Esophagus (tissue), 2 donors: ENCODE results near the gene SYNE1. TPM values are rescaled to one million over a fixed set of nuclear protein-coding genes. Genes with fewer than 3 reads are reported as not detected.
"Not testable (repeated sequence)": the region's sequence is repeated elsewhere in the genome, so short reads cannot be mapped to it uniquely, and the experiment has no call there.

Experiments
- H3K27ac ChIP-seq, 2 donors: one replicate each; pipeline ENCODE4 v1.5.1; 2013; ENCODE audit warnings: low read depth in 2 of 2, mild to moderate bottlenecking in 2 of 2, inconsistent platforms in 1 of 2, low read length in 1 of 2, moderate library complexity in 1 of 2
- H3K27me3 ChIP-seq, 2 donors: one replicate each; pipeline ENCODE4 v1.6.1; 2013; ENCODE audit warnings: low read length in 2 of 2, control low read depth in 1 of 2, mild to moderate bottlenecking in 1 of 2; ENCODE audit not compliant: insufficient read depth in 2 of 2, control insufficient read depth in 1 of 2
- H3K36me3 ChIP-seq, 2 donors: one replicate each; pipeline ENCODE4 v1.6.1; 2013; ENCODE audit warnings: low read length in 1 of 2; ENCODE audit not compliant: control insufficient read depth in 2 of 2, insufficient read depth in 2 of 2
- H3K4me1 ChIP-seq, 2 donors: one replicate each; pipeline ENCODE4 v1.6.1; 2013; ENCODE audit warnings: low read length in 1 of 2; ENCODE audit not compliant: control insufficient read depth in 2 of 2, insufficient read depth in 2 of 2
- H3K4me3 ChIP-seq, 2 donors: one replicate each; pipeline ENCODE4 v1.5.1; 2013; ENCODE audit warnings: low read length in 2 of 2, mild to moderate bottlenecking in 2 of 2, low read depth in 1 of 2, moderate library complexity in 1 of 2
- H3K9me3 ChIP-seq, 2 donors: one replicate each; pipeline ENCODE4 v1.6.1; 2013; ENCODE audit warnings: mild to moderate bottlenecking in 2 of 2, low read depth in 1 of 2, low read length in 1 of 2, moderate library complexity in 1 of 2; ENCODE audit not compliant: control insufficient read depth in 2 of 2, insufficient read depth in 1 of 2
- WGBS, 2 donors: extraction: QIAGEN DNeasy Blood & Tissue Kit; methylation state at CpG; one replicate each; pipeline ENCODE4 v1.1.7; 2013; 5-methylcytosine and 5-hydroxymethylcytosine counted together
- polyA plus RNA-seq, 2 donors: library from polyadenylated mRNA; stranded (reverse); fragments of 200-250 nt; gene quantifications; one replicate each; pipeline ENCODE4 v1.2.3, GENCODE V29; 2013
- donor health status: healthy with polysubstance abuse.
- donor health status: Bipolar disorder and iron deficiency.

SYNE1 gene
- polyA plus RNA-seq, 2 donors: 5.4 to 7.1 TPM

- WGBS, 2 donors: 22 to 25% methylated on average over 1 of the region's 1 CpG
- Histone ChIP-seq H3K4me3 (no peak overlapping the region), H3K27ac (no peak overlapping the region), H3K9me3 (no peaks in the 10 kb centered on the region), H3K4me1 (no peaks in the 10 kb centered on the region), H3K27me3 (no peaks in the 10 kb centered on the region), H3K36me3 (no peaks in the 10 kb centered on the region)
Measured at GRCh38 chr6:152669895-152670294, 32.7 kb upstream of the SYNE1 start.

GRCh38 chr6:152661776-152662175, 24.6 kb upstream of the SYNE1 start:
- H3K4me3 ChIP-seq: no peak overlapping the region
- H3K36me3 ChIP-seq: no peaks in the 10 kb centered on the region
- H3K9me3 ChIP-seq: no peaks in the 10 kb centered on the region
- H3K4me1 ChIP-seq: no peaks in the 10 kb centered on the region
- WGBS, 2 donors: 78 to 90% methylated on average over 3 of the region's 3 CpGs
- H3K27me3 ChIP-seq: no peaks in the 10 kb centered on the region
- H3K27ac ChIP-seq: no peak overlapping the region

GRCh38 chr6:152651986-152652385, 14.8 kb upstream of the SYNE1 start:
- H3K36me3 ChIP-seq: no peaks in the 10 kb centered on the region
- WGBS, 2 donors: 59 to 61% methylated on average over 3 of the region's 3 CpGs

GRCh38 chr6:152648105-152648504, 10.9 kb upstream of the SYNE1 start:
- no peak overlapping the region for H3K4me3 ChIP-seq
- H3K36me3 ChIP-seq: no peaks in the 10 kb centered on the region
- H3K27ac ChIP-seq: no peak overlapping the region
- H3K27me3 ChIP-seq: no peaks in the 10 kb centered on the region
- no peaks in the 10 kb centered on the region for H3K4me1 ChIP-seq
- 59 to 64% methylated on average over 2 of the region's 2 CpGs for WGBS, 2 donors
- H3K9me3 ChIP-seq: no peaks in the 10 kb centered on the region

More at GRCh38 chr6:152651986-152652385, 14.8 kb upstream of the SYNE1 start:
- Histone ChIP-seq H3K4me1 (no peaks in the 10 kb centered on the region), H3K27me3 (no peaks in the 10 kb centered on the region), H3K4me3 (no peak overlapping the region), H3K9me3 (no peaks in the 10 kb centered on the region), H3K27ac (no peak overlapping the region)

- WGBS, 2 donors: 51 to 69% methylated on average over 4 of the region's 4 CpGs
- not testable (repeated sequence) for H3K27ac ChIP-seq, H3K4me3 ChIP-seq, H3K4me1 ChIP-seq, H3K36me3 ChIP-seq, H3K27me3 ChIP-seq, H3K9me3 ChIP-seq
Measured at GRCh38 chr6:152646732-152647131, 9.6 kb upstream of the SYNE1 start.

GRCh38 chr6:152642578-152643375, 5.6 kb upstream of the SYNE1 start:
- H3K4me1 ChIP-seq: no peaks in the 10 kb centered on the region
- H3K27me3 ChIP-seq: no peaks in the 10 kb centered on the region
- H3K4me3 ChIP-seq: no peak overlapping the region
- H3K9me3 ChIP-seq: no peaks in the 10 kb centered on the region
- H3K27ac ChIP-seq: no peak overlapping the region
- H3K36me3 ChIP-seq: no peaks in the 10 kb centered on the region
- WGBS, 2 donors: 42 to 46% methylated on average over 8 of the region's 8 CpGs

- H3K36me3 ChIP-seq: no peaks in the 10 kb centered on the region
- peaks cover 5 to 8% of the 10 kb centered on the region in 2 donors for H3K4me1 ChIP-seq
- H3K4me3 ChIP-seq: peak overlapping the region; percentile 57 to 59
- peaks cover 0 to 2% of the 10 kb centered on the region in 2 donors for H3K27me3 ChIP-seq
- WGBS, 2 donors: 1% methylated on average over 71 to 72 of the region's 72 CpGs
- no peaks in the 10 kb centered on the region for H3K9me3 ChIP-seq
- peak overlapping the region; percentile 51 to 58 for H3K27ac ChIP-seq
Measured at GRCh38 chr6:152636609-152637295, 410 bp downstream of the SYNE1 start.

- H3K4me3 ChIP-seq: peak overlapping the region; percentile 57 to 59
- H3K27me3 ChIP-seq: peaks cover 0 to 2% of the 10 kb centered on the region in 2 donors
- WGBS, 2 donors: 7 to 8% methylated on average over 20 of the region's 20 CpGs
- H3K36me3 ChIP-seq: no peaks in the 10 kb centered on the region
- H3K27ac ChIP-seq: peak overlapping the region; percentile 36 to 58
- H3K4me1 ChIP-seq: peaks cover 5 to 8% of the 10 kb centered on the region in 2 donors
- no peaks in the 10 kb centered on the region for H3K9me3 ChIP-seq
Measured at GRCh38 chr6:152636021-152636608, 1.0 kb downstream of the SYNE1 start.

- peaks cover 5 to 8% of the 10 kb centered on the region in 2 donors for H3K4me1 ChIP-seq
- no peaks in the 10 kb centered on the region for H3K9me3 ChIP-seq
- peaks cover 0 to 2% of the 10 kb centered on the region in 2 donors for H3K27me3 ChIP-seq
- H3K27ac ChIP-seq: no peak overlapping the region
- 71 to 72% methylated on average over 3 of the region's 3 CpGs for WGBS, 2 donors
- H3K36me3 ChIP-seq: no peaks in the 10 kb centered on the region
- no peak overlapping the region for H3K4me3 ChIP-seq
Measured at GRCh38 chr6:152634773-152635172, 2.4 kb downstream of the SYNE1 start.
